Stimulated activated CD8-positive, alpha-beta memory T cell treated with anti-CD3 and anti-CD28 coated beads, Interleukin-15, amount 100 ng/mL, for 48 hours (primary cell): ENCODE data around the gene REXO1.
A peak's percentile ranks its signal among the peaks of the same experiment; 100 is the strongest.
"Not testable (repeated sequence)": the region's sequence is repeated elsewhere in the genome, so short reads cannot be mapped to it uniquely, and the experiment has no call there.

Experiments
- DNase-seq, 2 donors: peaks; one replicate each; pipeline ENCODE4 v3.0.0-alpha.2; 2020; ENCODE audit warnings: low read depth in 2 of 2

The REXO1 gene

DNA sequence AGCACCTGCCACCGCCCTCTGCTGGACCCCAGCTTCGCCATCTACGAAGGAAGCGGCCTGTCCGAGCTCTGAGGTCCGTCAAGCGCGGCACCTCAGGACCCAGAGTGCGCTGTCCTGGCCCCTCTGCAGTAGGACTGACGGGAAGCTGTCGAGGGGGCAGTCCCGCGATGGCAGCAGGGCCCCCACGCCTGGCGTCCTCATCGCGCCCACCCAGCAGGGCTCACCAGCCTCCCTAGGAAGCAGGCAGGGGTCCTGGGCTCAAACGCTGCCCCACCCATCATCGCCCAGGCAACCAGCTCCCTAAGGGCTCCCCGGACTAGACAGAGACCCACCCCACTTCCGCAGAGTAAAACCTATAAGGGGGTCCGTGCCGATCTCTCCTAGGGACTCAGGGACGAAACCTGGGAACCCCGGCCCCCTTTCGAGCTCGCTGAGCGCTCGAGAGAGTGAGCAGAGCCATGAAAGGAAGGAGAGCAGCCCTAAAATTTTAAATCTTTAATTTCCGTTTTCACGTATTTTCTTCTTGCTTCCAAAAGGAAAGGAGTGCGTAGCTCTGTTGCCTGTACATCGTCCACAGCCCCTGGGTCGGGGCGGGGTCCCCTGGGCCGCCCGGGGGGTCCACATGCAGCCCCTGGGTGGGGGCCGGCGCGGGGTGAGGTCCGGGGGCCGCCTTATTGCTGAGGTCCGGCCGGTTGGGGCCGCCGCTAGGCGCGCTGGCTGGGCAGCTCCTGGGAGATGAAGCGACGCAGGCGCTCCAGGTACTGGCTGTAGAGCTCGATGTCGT lies 28.4 kb upstream of the REXO1 start:
- not testable (repeated sequence) for DNase-seq

DNA sequence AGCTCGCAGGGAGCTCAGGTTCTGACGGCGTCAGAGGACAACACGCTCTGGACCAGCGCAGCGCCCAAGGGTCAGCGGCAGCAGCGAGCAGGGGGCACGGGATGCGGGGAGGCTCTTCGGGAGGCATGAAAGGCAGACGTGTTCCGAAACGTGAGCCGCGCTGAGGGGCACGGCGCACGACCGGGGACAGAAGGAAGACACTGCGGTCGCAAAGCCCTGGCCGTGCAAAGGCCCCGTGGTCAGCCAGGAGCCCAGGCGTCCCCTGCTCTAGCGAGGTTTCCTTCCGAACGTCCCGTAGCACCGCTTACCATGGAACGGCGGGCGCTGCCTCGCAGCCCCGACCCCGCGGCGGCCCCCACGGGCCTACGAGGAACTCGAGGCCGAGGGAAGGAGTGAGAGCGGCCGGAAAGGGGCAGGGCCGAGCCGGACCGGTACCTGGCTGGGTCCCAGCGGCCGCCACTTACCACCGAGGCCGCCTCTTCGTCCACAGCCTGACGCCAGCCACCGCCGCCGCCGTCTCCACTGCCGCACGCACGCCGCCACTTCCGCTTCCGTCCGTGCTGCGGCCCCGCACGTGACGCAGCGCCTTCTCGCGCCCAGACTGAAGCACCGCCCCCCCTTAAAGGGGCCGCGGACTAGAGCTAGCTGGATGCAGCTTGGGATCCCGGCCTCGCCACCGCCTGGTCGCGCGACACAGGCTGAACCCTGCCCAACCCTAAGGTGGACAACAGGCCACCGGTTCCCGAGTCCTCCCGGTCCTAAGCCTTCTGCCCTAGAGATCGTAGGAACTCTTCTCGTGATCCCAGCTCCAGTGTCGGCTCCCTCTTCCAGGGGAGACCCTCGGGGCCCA lies 27.6 kb upstream of the REXO1 start:
- peak; percentile 88 to 89 for DNase-seq

DNA sequence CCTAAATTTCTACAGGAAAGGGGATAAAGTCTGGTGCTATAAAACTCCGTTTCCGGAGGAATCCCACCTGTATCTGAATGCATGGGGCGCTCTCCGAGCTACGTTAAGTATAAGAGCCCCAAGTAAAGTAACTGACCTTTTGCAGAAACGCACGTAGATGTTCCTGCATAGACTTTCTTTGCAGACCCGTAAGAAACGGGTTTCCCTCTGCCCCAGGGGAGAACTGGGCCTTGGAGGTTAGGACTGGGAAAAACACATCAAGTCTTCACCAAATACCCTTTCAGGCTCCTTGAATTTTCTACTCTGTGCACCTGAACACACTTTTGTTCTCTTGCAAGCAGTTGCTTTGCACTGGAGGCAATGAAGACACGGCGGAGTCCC lies 27.0 kb upstream of the REXO1 start:
- DNase-seq: not testable (repeated sequence)

DNA sequence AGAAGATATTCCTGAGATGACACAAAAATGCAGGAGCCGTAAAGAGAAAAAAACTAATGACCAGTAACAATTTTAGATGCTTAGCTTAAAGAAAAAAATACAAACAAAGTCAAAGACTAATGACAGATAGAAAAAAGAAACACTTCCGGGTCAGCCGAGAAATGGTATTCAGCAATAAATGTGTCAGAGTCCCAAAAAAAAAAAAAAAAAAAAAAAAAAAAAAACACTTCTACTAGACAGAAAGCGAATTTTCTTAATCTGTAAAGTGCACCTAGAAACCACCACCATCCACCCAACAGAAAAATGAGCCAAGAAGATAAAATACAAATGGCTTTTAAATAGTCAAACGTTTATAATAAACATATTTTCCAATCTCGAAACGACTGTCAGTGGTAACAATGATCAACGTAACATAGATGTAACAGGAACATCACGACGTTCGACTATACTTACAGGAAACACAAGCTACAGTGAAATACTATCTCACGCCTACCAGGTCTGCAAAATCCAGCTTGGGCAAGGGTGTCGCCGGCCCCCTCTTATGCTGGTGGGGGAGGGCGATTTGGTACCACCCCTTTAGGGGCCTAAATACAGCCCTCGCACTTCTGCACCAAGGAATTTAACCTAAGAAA lies 26.4 kb upstream of the REXO1 start:
- DNase-seq: no peak

DNA sequence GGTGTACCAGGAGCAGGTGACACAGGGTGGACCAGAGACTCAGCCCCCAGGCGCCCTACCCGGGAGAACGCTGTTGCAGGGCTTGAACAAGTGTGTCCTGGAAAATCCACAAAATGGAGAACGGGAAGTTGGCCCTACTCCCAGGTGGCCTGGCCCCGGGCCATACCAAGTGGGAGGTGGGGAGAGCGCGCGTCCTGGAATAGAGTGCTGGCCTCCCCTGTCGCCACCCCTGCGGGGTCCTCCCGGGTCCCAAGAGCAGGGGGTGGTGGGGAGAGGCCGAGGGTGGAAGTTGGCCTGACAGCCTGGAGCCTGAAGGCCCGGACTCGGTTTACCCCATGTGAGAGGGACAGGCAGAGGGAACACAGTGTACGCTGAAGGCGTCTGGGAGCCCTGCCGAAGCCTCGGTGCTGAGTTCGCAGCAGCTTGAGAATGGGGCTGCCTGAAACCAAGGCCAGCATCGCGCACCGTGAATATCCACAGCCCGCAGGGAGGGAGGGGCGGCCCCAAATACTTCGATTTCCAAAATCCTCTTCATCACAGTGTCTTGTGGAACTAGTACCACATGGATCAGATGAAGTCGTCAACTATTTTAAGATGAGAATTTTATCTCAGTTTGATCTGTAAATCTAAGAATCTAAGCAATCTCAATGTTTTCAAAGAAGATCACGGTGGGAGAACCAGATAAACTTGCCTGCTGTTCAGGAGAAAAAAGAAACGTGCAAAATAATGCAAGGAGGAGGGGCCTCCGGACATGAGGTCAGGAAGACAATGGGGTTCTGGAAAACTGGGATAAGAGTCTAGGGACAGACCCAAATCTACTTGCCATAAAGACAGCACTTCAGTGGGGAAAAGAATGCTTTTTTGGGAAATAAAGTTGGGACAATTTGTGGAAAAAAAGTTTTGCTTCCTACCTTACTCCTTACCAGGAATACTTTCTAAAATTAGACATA lies 25.5 kb upstream of the REXO1 start:
- DNase-seq: no peak

DNA sequence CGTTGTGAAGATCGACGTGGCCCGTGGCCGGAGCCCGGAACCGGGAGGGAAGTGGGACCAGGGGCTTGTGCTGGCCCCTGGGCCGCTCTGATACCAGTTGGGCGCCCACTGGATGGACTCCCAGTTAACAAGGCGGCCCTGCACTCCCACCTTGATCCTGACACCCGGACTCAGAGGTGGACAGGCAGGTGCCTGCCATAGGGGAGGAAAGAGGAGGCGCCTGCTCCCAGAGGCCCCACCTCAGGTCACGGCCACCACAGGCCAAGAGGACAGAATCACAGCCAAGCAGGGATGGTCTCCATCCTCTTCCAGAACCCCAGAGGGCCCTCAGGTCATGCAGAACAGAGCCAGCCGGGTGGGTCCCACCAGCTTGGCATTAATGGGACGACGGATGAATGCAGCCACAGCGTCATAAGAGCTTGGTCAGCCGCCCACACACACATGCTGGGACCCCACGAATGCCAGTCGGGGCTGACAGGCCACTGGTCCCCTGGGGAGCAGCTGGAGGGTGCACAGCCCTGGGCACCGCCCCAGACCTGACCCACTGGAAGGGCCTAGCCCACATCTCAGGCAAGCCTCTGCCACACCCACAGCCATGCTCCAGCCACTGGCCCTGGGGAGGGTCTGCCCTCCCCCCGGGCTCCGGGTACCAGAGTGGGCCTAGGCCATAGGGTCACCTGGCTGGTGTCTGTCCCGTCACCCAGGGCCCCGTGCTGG lies 24.7 kb upstream of the REXO1 start:
- DNase-seq: no peak

DNA sequence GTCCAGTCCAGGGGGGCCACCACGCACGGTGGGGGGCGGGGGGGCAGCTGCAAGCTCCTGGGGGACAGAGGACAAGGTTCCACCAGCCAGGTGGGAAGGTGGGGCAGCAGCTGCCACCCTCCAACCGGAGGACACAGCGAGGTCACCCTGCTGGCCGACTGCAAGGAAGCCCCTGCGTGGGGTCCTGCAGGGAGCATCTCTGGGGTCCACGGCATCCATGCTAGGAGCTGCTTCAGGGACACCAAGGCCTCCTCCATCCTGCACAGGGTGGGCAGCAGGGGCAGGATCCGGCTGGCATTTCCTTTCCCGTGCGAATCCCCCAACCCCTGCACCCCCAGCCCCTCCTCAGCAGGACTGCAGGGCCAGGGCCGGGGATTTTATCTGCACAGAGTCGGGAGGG lies 23.3 kb upstream of the REXO1 start:
- DNase-seq: no peak

DNA sequence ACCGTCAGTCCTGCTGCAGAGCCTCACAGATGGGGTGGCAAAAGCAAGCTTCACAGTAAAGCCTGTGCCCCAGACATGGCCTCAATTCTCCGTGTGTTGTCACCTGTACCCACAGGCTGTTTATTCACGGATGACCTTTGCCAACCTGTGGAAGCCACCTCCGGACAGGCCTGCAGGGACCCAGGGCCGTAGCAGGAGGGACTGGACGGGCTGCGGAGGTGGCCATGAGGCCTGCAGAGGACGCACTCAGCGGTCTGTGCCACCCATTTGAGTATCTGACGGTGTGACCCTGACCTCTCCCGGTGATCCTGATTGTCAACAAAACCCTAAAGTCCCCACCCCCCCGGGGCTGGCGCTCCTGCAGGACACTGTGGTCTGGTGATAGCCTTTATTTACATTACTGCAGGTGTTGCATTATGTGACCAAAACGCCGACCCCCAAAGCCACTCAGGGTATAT lies 22.9 kb upstream of the REXO1 start:
- DNase-seq: no peak

DNA sequence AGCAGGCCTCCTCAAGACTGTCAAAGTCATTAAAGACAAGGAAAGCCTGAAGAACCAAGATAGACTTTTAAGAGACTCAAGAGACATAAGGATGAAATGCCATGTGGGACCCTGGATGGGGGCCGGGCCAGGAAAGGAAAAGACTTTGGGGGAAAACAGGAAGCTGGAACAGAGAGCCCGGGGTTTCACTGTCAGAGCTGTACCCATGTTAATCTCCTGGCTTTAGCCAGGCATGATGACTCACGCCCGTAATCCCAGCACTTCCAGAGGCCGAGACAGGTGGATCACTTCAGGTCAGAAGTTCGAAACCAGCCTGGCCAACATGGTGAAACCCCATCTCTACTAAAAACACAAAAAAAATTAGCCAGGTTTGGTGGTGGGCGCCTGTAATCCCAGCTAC lies 20.7 kb upstream of the REXO1 start:
- DNase-seq: no peak

DNA sequence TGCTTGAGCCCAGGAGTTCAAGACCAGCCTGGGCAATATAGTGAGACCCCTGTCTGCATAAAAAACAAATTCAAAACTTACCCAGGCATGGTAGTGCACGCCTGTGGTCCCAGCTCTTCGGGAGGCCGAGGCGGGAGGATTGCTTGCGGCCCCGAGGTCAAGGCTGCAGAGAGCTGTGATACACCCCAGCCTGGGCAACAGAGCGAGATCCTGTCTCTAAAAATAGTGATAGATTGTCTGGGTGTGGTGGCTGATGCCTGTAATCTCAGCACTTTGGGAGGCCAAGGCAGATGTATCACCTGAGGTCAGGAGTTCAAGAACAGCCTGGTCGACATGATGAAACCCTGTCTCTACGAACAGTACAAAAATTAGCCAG lies 19.1 kb upstream of the REXO1 start:
- DNase-seq: no peak

DNA sequence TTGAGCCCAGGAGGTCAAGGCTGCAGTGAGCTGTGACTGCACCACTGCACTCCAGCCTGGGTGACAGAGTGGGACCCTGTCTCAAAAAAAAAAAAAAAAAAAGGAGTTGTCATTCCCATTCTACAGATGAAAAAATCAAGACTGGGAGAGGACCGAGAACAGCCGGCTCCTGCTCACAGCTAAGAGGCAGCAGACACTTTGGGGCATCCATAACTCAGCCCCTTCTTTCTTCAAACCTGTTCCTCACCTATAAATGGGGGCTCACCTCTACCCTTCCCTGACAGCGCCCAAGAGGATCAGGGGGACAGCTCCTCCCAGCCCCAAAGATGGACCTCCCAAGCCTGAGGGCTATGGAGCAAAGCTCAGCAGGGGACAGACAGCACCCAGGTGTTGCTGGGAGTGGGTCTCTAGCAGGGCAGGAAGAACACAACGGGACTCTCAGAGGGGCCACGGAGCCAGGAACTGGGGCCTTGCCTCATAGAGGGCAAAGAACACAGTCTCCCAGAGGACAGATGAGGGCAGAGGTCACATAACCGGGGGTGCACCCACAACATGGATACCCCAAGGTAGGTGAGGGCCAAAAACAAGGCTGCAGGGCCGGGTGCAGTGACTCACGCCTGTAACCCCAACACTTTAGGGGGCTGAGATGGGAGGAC lies 18.5 kb upstream of the REXO1 start:
- DNase-seq: no peak

DNA sequence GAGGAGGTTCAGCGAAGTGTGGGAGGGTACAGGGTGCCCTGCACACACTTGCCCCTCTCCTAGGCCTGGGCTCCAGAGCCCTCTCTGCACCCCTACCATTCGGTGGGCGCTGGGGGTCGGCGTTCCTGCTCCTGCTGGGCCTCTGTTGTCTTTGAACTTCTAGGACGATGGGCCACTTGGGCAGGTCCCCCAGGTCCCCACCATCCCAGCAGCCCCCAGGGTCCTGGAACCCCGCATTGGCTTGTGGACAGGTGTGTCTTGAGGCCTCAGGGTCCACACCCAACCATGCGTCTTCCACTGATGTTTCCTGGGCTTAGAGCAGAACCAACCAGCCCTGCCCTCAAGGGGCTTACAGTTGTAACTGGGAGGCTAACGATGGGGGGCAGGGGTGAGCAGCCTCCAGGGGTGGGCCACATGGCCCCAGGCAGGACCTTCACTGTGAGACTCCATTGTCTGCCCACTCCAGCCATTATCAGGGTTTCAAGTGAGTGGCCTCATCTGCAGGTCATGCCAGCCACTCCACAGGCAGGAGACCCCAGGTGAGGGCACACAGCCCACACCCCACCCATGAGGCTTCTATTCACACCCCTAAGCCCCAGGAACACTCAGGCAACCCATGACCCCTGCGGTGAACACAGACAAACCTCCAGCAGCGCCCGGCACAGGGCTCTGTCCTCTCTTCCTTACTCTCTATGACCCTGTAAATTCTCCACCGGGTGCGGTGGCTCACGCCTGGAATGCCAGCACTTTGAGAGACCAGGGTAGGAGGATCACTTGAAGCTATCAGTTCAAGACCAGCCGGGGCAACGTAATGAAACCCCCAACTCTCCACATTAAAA lies 17.1 kb upstream of the REXO1 start:
- DNase-seq: no peak

DNA sequence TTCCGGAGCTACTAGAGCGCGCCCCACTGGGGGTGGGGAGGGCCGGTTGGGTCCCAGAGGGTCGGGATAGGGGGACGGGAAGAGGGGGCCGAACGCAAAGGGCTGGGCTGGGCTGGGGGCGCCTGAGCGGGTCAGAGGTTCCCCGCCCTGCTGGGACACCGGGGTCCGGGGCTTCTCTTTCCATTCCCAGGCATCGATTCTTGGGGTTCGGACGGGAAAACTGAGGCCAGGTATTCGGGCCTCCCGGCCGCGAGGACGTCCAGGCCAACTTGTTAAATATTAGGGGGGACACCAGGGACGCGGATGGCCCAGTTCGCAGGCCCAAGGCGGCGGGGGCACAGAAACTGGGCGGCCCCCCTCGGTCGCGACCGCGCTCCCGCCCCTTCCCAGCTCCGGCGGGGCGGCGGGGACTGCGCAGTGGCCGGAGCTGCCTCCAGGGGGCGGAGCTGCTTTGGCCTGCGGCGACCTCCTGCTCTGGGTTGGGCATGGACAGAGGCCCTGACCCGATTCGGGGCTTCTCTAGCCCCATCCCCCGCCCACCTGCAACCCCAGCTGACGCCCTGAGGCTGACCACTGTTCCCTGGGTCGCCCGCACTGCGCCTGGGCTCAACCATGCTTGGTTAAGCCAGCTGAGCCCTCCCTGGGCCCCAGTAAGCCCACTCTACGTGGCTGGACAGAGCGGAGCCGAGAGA lies 16.3 kb upstream of the REXO1 start:
- DNase-seq: peak; percentile 60 to 64

DNA sequence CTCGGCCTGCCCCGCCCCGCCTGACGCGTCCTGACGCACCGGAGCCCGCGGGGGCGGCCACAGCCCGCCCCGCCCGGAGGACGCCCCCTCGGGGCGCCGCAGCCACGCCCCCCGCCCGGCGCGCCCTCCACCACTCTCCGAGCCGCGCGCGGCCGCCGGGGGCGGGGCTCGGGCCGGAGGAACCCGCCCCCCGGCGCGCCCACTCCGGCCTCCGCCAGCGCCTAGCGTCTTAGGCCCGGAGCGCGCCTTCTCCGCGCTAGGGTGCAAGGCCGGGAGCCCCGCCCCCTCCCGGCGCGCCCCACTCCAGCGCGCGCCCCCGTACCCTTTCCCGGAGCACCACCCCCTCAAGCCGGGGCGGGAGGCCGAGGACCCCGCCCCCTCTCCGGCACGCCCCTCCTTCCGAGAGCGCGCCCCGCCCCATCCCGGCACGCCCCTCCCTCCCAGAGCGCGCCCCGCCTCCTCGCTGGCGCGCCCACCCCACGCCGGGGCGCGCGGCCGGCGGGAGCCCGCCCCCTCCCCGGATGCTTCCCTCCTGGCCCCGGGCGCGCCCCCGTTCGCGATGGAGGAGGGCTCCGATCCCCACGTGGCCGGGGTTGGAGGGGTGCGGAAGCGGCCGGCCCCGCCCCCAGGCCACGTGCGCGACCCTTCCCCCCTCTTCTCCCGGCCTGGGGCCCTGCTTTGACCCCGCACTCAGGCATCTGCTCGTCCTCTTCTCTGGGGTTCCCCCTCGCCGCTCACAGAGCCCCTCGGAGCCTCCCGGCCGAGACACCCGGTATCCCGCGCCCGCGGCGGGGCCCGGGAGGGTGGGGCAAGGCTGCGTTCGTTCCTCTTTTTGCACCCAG lies 15.6 kb upstream of the REXO1 start:
- DNase-seq: peak; percentile 89 to 94

DNA sequence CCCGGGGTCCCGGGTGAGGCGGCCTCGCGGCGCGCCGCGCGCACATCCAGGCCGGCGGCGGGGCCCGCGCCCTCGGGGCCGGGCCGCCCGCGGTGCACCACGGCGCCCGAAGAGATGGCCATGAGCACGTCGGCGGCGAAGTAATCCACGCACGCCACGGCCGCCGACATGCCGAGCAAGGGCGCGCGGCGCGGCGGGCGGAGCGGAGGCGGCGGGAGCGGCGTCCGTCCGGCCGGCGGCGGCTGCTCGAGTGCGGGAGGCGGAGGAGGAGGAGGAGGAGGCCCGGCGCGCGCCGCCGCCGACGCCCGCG lies 15.0 kb upstream of the REXO1 start, which contains the start of gene KLF16:
KLF16 (minus strand) TSS at position 252 of the 310 bp plus-strand sequence; CDS start at position 170, 82 bp downstream.
- DNase-seq: no peak

DNA sequence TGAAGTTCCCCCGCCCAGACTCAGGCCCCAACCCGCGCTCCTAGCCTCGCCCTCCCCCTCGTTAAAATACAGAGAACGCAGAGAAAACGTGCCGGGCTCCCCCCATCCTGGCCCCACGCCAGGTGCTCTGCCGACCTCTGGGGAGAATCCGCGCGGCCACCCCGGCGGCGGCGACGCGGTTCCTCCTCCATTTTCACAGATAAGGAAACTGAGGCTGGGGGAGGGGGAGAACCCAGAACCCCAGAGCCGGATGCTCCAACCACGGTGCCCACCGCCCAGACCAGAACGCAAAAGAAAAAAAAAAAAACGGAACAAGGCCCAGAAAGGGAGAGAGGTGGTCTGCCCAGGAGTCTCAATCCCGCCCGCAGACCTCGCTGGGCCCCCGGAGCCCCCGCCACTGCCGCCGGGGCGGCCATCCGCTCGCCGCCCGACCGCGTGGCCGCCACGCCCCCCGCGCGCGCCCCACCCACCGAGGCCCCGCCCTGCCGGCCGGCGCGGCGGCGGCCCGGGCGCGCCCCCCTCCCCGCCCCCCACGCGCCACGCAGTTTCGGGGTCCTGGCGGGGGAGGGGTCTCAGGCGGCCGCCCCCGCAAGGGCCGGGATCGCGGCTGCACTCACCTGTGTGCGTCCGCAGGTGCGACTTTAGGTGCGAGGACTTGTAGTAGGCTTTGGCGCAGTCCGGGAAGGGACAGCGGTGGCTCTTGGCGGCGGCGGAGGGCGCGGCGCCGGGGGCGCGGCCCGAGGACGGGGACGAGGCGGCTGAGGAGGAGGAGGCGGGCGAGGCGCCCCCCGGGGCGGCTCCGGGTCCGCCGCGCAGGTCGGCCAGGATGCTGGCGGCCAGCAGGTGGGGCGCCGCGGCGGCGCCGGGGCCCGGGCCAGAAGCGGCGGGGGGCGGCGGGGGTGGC lies 14.4 kb upstream of the REXO1 start:
- no peak for DNase-seq

DNA sequence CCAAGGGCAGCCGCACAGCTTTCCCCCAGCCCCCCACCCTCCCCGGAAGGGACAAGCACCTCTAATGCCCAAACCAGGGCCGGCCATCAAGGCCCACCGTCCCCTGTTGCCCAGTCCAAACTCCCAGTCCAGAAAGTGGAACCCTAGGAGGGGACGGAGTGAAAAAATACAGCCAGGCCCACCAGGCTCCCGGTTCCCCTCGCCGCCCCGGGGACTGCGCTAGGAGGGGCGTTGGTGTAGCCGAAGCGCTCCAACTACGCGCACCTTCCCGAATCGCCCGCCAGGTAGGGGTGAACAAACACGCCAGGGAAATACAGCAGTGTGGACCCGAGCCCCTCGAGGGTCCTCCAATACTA lies 13.8 kb upstream of the REXO1 start:
- no peak for DNase-seq
